ENCODE measurements around the gene DPM1.
A peak's percentile ranks its signal among the peaks of the same experiment; 100 is the strongest.
"Not testable (repeated sequence)": the region's sequence is repeated elsewhere in the genome, so short reads cannot be mapped to it uniquely, and the experiment has no call there.

Gene DPM1

GRCh38 chr20:50980071-50980681, 21.8 kb upstream of the DPM1 start:
- no peak for DNase-seq (ENCODE audit: low spot score)

GRCh38 chr20:50978533-50978932, 20.2 kb upstream of the DPM1 start:
- not testable (repeated sequence) for DNase-seq (ENCODE audit: low spot score)

GRCh38 chr20:50977066-50978021, 19.0 kb upstream of the DPM1 start:
- no peak for DNase-seq (ENCODE audit: low spot score)

GRCh38 chr20:50975701-50976330, 17.5 kb upstream of the DPM1 start:
- DNase-seq (ENCODE audit: low spot score): no peak

GRCh38 chr20:50969912-50970311, 11.6 kb upstream of the DPM1 start:
- no peak for DNase-seq (ENCODE audit: low spot score)

GRCh38 chr20:50969435-50969834, 11.1 kb upstream of the DPM1 start:
- no peak for DNase-seq (ENCODE audit: low spot score)

GRCh38 chr20:50968289-50968688, 10.0 kb upstream of the DPM1 start:
- DNase-seq (ENCODE audit: low spot score): no peak

GRCh38 chr20:50967586-50967985, 9.3 kb upstream of the DPM1 start:
- DNase-seq (ENCODE audit: low spot score): peak; percentile 9

GRCh38 chr20:50959543-50960126, 1.3 kb upstream of the DPM1 start:
- DNase-seq (ENCODE audit: low spot score): no peak

- DNase-seq (ENCODE audit: low spot score): peak; percentile 95
Observed at GRCh38 chr20:50958615-50959542, 547 bp upstream of the DPM1 start, which contains the start of gene MOCS3. TSS of gene MOCS3 (plus strand) at chr20:50958818. CDS start at chr20:50958843, 25 bp downstream.

GRCh38 chr20:50957276-50957675, 1.1 kb downstream of the DPM1 start:
- no peak for DNase-seq (ENCODE audit: low spot score)

- no peak for DNase-seq (ENCODE audit: low spot score)
Observed at GRCh38 chr20:50953821-50954220, 4.5 kb downstream of the DPM1 start.

GRCh38 chr20:50953196-50953595, 5.1 kb downstream of the DPM1 start:
- DNase-seq (ENCODE audit: low spot score): no peak

GRCh38 chr20:50948132-50948785, 10.1 kb downstream of the DPM1 start:
- no peak for DNase-seq (ENCODE audit: low spot score)

- DNase-seq (ENCODE audit: low spot score): no peak
Observed at GRCh38 chr20:50943069-50943468, 15.3 kb downstream of the DPM1 start.

GRCh38 chr20:50933589-50933988, 24.7 kb downstream of the DPM1 start:
- DNase-seq (ENCODE audit: low spot score): no peak

GRCh38 chr20:50932691-50933280, 25.5 kb downstream of the DPM1 start:
- DNase-seq (ENCODE audit: low spot score): no peak

- peak; percentile 50 for DNase-seq (ENCODE audit: low spot score)
Observed at GRCh38 chr20:50932016-50932485, 26.3 kb downstream of the DPM1 start.

GRCh38 chr20:50931306-50932015, 26.9 kb downstream of the DPM1 start, which contains the start of gene ADNP:
TSS of gene ADNP (minus strand) at chr20:50931437. CDS start at chr20:50903996, 27,441 bp downstream.
- peak; percentile 94 for DNase-seq (ENCODE audit: low spot score)
